Measurements from ENCODE around the gene BMX.

Gene BMX

DNA sequence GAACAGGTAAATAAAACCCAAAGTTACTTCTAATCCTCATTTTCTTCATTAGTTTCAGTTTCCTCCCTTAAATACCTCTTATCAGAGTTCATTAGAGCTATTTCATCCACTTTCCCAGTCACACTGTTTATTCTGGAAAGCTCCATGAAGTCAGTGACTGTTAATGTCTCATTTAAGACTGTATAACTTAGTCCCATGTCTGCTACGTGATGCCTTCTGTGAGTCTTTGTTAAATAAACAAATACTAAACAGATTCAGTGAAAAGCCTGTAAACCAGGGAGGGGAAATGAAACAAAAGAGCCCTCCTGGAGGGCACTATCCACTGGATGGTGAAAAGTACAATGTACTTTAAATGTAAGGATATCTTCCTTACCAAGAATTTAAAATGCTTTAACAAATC lies 75.4 kb downstream of the BMX start:
- DNase-seq, result no peak

- DNase-seq, result no peak
Observed at GRCh38 chrX:15579778-15580747, 79.5 kb downstream of the BMX start.

GRCh38 chrX:15594371-15594770 lies 93.8 kb downstream of the BMX start:
- DNase-seq, result no peak

DNA sequence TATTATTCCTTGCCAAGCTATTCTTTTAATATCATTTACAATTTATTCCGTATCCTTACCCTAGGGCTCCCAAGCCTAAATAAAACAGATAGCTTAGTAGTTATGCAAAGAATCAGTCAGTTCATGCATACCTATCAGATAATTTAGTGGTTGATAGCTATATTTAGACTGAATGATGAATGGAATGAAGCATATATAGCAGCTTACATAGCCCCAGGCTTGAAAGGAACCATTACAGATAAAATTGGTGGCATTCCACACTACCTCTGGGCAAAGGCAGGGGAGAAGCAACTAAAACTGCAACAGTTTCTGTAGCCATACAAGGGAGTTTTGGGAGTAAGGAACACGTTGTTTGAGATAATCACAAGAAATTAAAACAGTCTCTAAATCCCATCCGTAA lies 97.4 kb downstream of the BMX start:
- no peak for DNase-seq

- no peak for DNase-seq
Observed at GRCh38 chrX:15599461-15599860, 98.9 kb downstream of the BMX start.

DNA sequence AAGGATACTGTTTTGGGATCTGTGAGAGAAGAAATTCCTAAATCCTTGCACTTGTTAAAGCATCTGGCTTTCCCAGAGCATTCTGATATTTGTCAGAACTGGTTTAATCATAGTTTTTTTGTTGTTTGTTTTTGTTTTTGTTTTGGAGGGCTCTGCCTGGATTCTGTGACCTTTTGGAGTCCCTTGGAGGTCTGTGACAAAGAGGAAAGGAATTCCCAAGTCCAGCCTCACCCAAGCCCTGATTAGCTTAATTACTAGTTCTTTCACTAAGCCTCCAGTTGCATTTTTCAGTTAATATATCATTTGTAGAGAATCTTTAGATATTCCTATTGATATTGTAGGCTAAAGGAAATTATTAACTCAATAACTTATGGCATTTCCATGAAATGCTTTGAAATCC lies 99.4 kb downstream of the BMX start:
- no peak for DNase-seq

DNA sequence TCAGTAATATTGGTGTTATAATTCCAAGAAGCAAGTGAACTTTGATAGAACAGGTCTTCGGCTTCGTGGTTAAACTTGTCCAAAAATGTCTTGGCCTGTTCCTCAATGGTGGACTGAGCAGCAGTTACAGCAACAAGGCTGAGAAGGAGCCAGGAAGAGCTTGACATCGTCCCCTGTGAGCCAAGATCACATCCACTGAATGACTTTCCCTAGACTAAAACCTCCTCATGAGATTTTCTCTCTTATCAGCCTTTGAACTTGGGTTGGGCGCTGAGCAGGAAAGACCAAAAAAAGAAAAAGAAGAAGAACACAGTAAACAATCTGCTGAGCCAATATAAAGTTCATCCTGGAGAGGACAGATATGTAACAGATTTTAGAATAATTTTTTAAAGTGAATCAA lies 100.1 kb downstream of the BMX start, which contains the start of gene ACE2:
Gene ACE2, minus strand, starts transcription at position 216 of the 400 bp plus-strand sequence. Its CDS starts 49 bp downstream, at position 167.
- no peak for DNase-seq

DNA sequence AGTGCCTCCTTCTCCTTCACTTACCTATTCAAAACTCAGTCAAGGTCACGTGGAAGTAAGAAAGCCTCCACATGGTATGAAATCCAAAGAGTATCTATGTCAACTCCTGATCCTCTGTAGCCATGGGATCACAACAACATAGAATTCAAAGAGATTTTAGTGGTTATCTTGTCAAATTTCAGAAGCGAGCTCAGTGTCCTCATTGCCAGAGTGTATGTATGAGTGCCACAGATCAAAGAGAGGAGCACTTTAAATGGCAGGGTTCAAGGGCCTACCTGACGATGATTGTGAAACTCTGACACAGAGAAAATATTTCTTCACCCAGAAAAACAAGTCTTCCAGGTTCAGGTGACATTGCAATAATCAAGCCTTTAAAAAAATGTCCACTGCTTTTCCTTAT lies 101.3 kb downstream of the BMX start:
- DNase-seq, result no peak

- no peak for DNase-seq
Observed at GRCh38 chrX:15602761-15603160, 102.2 kb downstream of the BMX start.

GRCh38 chrX:15605226-15605625 lies 104.6 kb downstream of the BMX start:
- DNase-seq, result no peak
